ENCODE measurements around the gene KDM7A. TPM values are rescaled to one million over a fixed set of nuclear protein-coding genes. Genes with fewer than 3 reads are reported as not detected.

KDM7A gene
- total and polyA plus RNA-seq, 2 of the 4 experiments (the other 2 are of a cell fraction): 1.5 to 2.3 TPM

GRCh38 chr7:140179339-140179738 is 2.6 kb upstream of the KDM7A start:
- Histone ChIP-seq H2AK5ac (ENCODE audit: low read depth, low read length) (no peak overlapping the region), H4K91ac (ENCODE audit: insufficient read depth, low read depth, low read length) (no peak overlapping the region), H3K36me3 (ENCODE audit: control insufficient read depth, insufficient read depth, low read length) (no peaks in the 10 kb centered on the region), H2AK9ac (replicated peaks; ENCODE audit: low read depth, low read length, poor library complexity) (no peak overlapping the region), H3K27ac (ENCODE audit: insufficient read depth, low read length) (no peak overlapping the region), H3K4ac (ENCODE audit: low read depth, low read length) (no peak overlapping the region), H2AFZ (replicated peaks; ENCODE audit: low read length, poor library complexity) (no peak overlapping the region), H2BK20ac (ENCODE audit: low read depth, low read length) (no peak overlapping the region), H2BK5ac (ENCODE audit: low read depth, low read length, poor library complexity, severe bottlenecking) (no peak overlapping the region), H4K8ac (ENCODE audit: low read depth in 2 of 2, low read length in 2 of 2) (no peak overlapping the region), H3K9ac (ENCODE audit: low read depth, low read length) (no peak overlapping the region), H3K4me3 (ENCODE audit: insufficient read depth, low read depth, low read length) (no peak overlapping the region), H3K14ac (replicated peaks; ENCODE audit: low read depth, low read length) (no peak overlapping the region), H3K9me1 (ENCODE audit: insufficient read depth, low read length) (no peaks in the 10 kb centered on the region), H2BK120ac (ENCODE audit: low read depth, low read length) (no peak overlapping the region), H3K56ac (ENCODE audit: extremely low read depth, insufficient read depth, low read length) (no peak overlapping the region), H3K27me3 (ENCODE audit: control insufficient read depth, insufficient read depth, low read length) (peaks cover 11% of the 10 kb centered on the region), H3K4me2 (ENCODE audit: low read depth, low read length) (no peak overlapping the region), H3K79me1 (ENCODE audit: low read depth in 1 of 2, low read length in 2 of 2) (no peaks in the 10 kb centered on the region), H3K18ac (ENCODE audit: low read depth, low read length) (no peak overlapping the region), H3K4me1 (ENCODE audit: control insufficient read depth, insufficient read depth, low read length) (no peaks in the 10 kb centered on the region), H2BK15ac (ENCODE audit: low read depth, low read length) (no peak overlapping the region), H4K5ac (ENCODE audit: low read depth, low read length) (no peak overlapping the region), H3K23ac (ENCODE audit: low read depth, low read length) (no peak overlapping the region), H4K20me1 (ENCODE audit: insufficient read depth, low read length) (no peaks in the 10 kb centered on the region), H3K9me3 (ENCODE audit: control insufficient read depth, insufficient read depth, low read length) (0 out of 2 replicates have a peak, but pooled peaks cover 2% of the 10 kb centered on the region)
- no peak for ATAC-seq (ENCODE audit: low read depth)
- in situ Hi-C loops (cut with MboI; ENCODE audit: low sequenced_read_pairs) (loop anchor here (10.0 kb wide), 1 partner anchor 145 kb away; no protein-coding TSS in a partner anchor), dilution Hi-C loops (cut with HindIII; ENCODE audit: low sequenced_read_pairs, unreplicated experiment) (no loop called here), intact Hi-C loops (cut with micrococcal nuclease) (loop anchor here (5.0 kb wide), 1 partner anchor 163 kb away; no protein-coding TSS in a partner anchor)
- WGBS, 2 experiments (ENCODE audit: extremely low coverage in 2 of 2, insufficient read length in 1 of 2): no CpG with 5 or more reads among the region's 5 CpGs
- no peak for DNase-seq
- CTCF ChIA-PET: interaction anchor here (0.7 kb wide), 1 partner anchor 12 kb away, joined by 3 read pairs; no protein-coding TSS in a partner anchor
- POLR2A ChIA-PET (ENCODE audit: unreplicated experiment): no interaction called here
- TF ChIP-seq FOS (IDR thresholded peaks at IDR 0.05; ENCODE audit: low read depth, low read length): no peak
- TF ChIP-seq BHLHE40 (IDR thresholded peaks at IDR 0.05; ENCODE audit: low read depth, low read length): no peak
- no TSS peak for BruUV-seq (replicated peaks)
